ENCODE results near the gene KIF19. TPM values are rescaled to one million over a fixed set of nuclear protein-coding genes. Genes with fewer than 3 reads are reported as not detected.

Gene KIF19
- total and polyA plus RNA-seq, 2 of the 8 experiments (the other 6 are each of a cell fraction or from before 2014, with no cell fraction given), result 0.52 to 0.77 TPM

DNA sequence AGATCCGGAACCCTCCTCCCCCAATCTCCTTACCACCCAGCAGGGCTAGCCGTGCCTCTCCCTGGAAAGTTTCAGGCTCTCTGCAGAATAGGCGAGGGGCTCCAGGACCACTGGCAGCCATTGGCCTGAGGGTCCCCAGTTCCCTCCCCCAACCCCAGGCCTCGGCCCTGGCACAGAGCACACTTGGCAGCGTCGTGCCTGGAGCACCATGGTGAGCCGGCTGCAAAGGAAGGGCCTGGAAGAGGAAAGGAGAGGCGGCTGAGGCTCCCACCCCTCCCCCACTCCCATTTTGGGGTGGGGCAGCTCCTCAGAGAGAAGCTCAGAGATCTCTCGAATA is 36.0 kb downstream of the KIF19 start:
- no peak overlapping the region for H3K56ac ChIP-seq (replicated peaks; ENCODE audit: insufficient read length, low read depth, low read length)
- H3K36me3 ChIP-seq (ENCODE audit: control insufficient read depth in 2 of 4, insufficient read depth in 4 of 4, low read length in 3 of 4), result peaks cover 0 to 5% (median 0%) of the 10 kb centered on the region in 4 experiments; a peak in 1 of 8 replicates
- H3K27ac ChIP-seq (ENCODE audit: low read depth, low read length), result peak overlapping the region; percentile 48; the same call in 1 of the 2 replicates
- peak overlapping the region in 1 of 4 experiments; percentile 20; a peak in 2 of 7 replicates for H3K9ac ChIP-seq (replicated peaks in 1 of 4; ENCODE audit: extremely low read depth in 1 of 4, low read depth in 3 of 4, low read length in 3 of 4)
- ChIA-PET POLR2A (ENCODE audit: partially characterized antibody) (interaction anchor here (0.6 to 1.6 kb wide), 8 partner anchors 11 to 158 kb away, joined by 3 to 4 read pairs (median 3); no protein-coding TSS in a partner anchor), CTCF (ENCODE audit: partially characterized antibody) (interaction anchor here (0.7 to 9.2 kb wide), 37 partner anchors 7 to 501 kb away, joined by 3 to 83 read pairs (median 5); no protein-coding TSS in a partner anchor)
- peak overlapping the region in 3 of 4 experiments; percentile 24 to 54 (median 45); a peak in 6 of 8 replicates for H3K4me3 ChIP-seq (ENCODE audit: extremely low read depth in 1 of 4, insufficient read depth in 2 of 4, low read depth in 3 of 4, low read length in 4 of 4)
- H3K18ac ChIP-seq (ENCODE audit: extremely low read depth, low read length), result peak overlapping the region; percentile 93
- peak overlapping the region; percentile 90 for H4K91ac ChIP-seq (replicated peaks; ENCODE audit: insufficient read length, low read length)
- no peak overlapping the region for H2BK15ac ChIP-seq (ENCODE audit: low read length)
- peak overlapping the region; percentile 85; the same call in 1 of the 2 replicates for H2BK12ac ChIP-seq (ENCODE audit: low read depth, low read length)
- H3K23me2 ChIP-seq (ENCODE audit: low read depth, low read length), result peaks cover 1% of the 10 kb centered on the region
- no peak overlapping the region for H3K14ac ChIP-seq (ENCODE audit: insufficient read length)
- no peaks in the 10 kb centered on the region for H3K27me3 ChIP-seq (replicated peaks in 1 of 4; ENCODE audit: control insufficient read depth in 3 of 4, extremely low read depth in 1 of 4, insufficient read depth in 3 of 4, low read length in 3 of 4)
- H2AK5ac ChIP-seq (ENCODE audit: low read depth, low read length), result no peak overlapping the region
- no peaks in the 10 kb centered on the region for H3K79me1 ChIP-seq (ENCODE audit: low read depth, low read length)
- H4K5ac ChIP-seq (ENCODE audit: insufficient read length, low read depth, low read length), result peak overlapping the region; percentile 86
- no peaks in the 10 kb centered on the region for H3K79me2 ChIP-seq (ENCODE audit: control insufficient read depth in 1 of 2, insufficient read depth in 2 of 2, low read length in 2 of 2)
- H3K4me1 ChIP-seq (replicated peaks in 1 of 4; ENCODE audit: control insufficient read depth in 3 of 4, insufficient read depth in 4 of 4, low read length in 3 of 4), result peaks cover 5 to 29% (median 19%) of the 10 kb centered on the region in 4 experiments
- no peaks in the 10 kb centered on the region for H4K20me1 ChIP-seq (replicated peaks in 1 of 2; ENCODE audit: control insufficient read depth in 1 of 2, insufficient read depth in 2 of 2, low read length in 2 of 2)
- FAIRE-seq (no peak), DNase-seq (ENCODE audit: low read depth in 1 of 2, low spot score in 2 of 2) (peak in 1 of 2 experiments; percentile 80)
- peak overlapping the region; percentile 95; the same call in 1 of the 2 replicates for H2BK20ac ChIP-seq (ENCODE audit: low read length)
- peak overlapping the region; percentile 52 for H2BK120ac ChIP-seq (replicated peaks; ENCODE audit: low read depth, low read length)
- H3K23ac ChIP-seq (ENCODE audit: insufficient read length), result no peak overlapping the region
- no peaks in the 10 kb centered on the region for H3K9me3 ChIP-seq (ENCODE audit: insufficient read depth in 2 of 2, low read depth in 1 of 2, low read length in 1 of 2)
- 12% methylated on average over 9 of the region's 9 CpGs; no CpG with 5 or more reads in 1 of the 2 experiments for WGBS, 2 experiments (ENCODE audit: extremely low coverage in 1 of 2, insufficient coverage in 1 of 2, insufficient read length in 1 of 2, insufficient replicate concordance in 2 of 2, low coverage in 1 of 2, low lambda C conversion rate in 2 of 2, missing lambda C conversion rate in 1 of 2)
- H4K8ac ChIP-seq (ENCODE audit: extremely low read depth, insufficient read depth, low read length), result no peak overlapping the region; the same call in 1 of the 2 replicates
- H2BK5ac ChIP-seq (ENCODE audit: low read depth, low read length), result peak overlapping the region; percentile 83; the same call in 1 of the 2 replicates
- H3K4ac ChIP-seq (replicated peaks; ENCODE audit: insufficient read length, low read depth, low read length), result peak overlapping the region; percentile 6
- H3K4me2 ChIP-seq (ENCODE audit: insufficient read depth in 1 of 2, low read depth in 2 of 2, low read length in 2 of 2), result peak overlapping the region; percentile 5 to 80; a peak in 3 of 4 replicates
- H2AFZ ChIP-seq (ENCODE audit: low read length), result 0 out of 2 replicates have a peak overlapping the region, but pooled peaks have one; percentile 46
- TF ChIP-seq CBX5 (IDR thresholded peaks at IDR 0.05; ENCODE audit: low read depth, low read length), result no peak
- no peak for TF ChIP-seq BRCA1 (IDR thresholded peaks at IDR 0.05; ENCODE audit: low read depth, low read length)
- no peak for TF ChIP-seq NANOG (IDR thresholded peaks at IDR 0.05; ENCODE audit: insufficient read depth, low read depth, low read length, poor library complexity, severe bottlenecking)
- TF ChIP-seq RFX5 (IDR thresholded peaks at IDR 0.05; ENCODE audit: borderline replicate concordance, low read depth, low read length), result no peak
- TF ChIP-seq CHD1 (IDR thresholded peaks at IDR 0.05; ENCODE audit: low read depth, low read length), result no peak
- peak; percentile 41 for TF ChIP-seq SAP30 (IDR thresholded peaks at IDR 0.05; ENCODE audit: insufficient read depth, insufficient replicate concordance, low read length)
- TF ChIP-seq FOSL1 (IDR thresholded peaks at IDR 0.05; ENCODE audit: insufficient read depth, low read depth, low read length), result no peak
- no peak for TF ChIP-seq EP300 (IDR thresholded peaks at IDR 0.05; ENCODE audit: borderline replicate concordance in 1 of 2, low read depth in 2 of 2, low read length in 2 of 2)
- no peak for TF ChIP-seq SUZ12 (IDR thresholded peaks at IDR 0.05; ENCODE audit: low read length)

All from H1 (cell line).